GM12878 (cell line): ENCODE results near the gene RHEX. TPM values are rescaled to one million over a fixed set of nuclear protein-coding genes. Genes with fewer than 3 reads are reported as not detected.
A peak's percentile ranks its signal among the peaks of the same experiment; 100 is the strongest.

Experiments
- ASH2L ChIP-seq: fragments of 300-600, 200-600 bp; sonication (generic); IDR thresholded peaks from 2 replicates; pipeline ENCODE4 v1.6.1; 2017; ENCODE audit warnings: low read depth, mild to moderate bottlenecking, borderline replicate concordance
- BACH1 ChIP-seq: fragments of 450-650 bp; IDR thresholded peaks from 2 replicates; pipeline ENCODE4 v1.6.1; 2017; ENCODE audit warnings: mild to moderate bottlenecking, borderline replicate concordance
- BHLHE40 ChIP-seq, 2 experiments: fragments of 450-650 bp in 1 of 2; IDR thresholded peaks; 2 replicates each; pipeline ENCODE4 v1.6.1; 2011 to 2017; ENCODE audit warnings: low read depth in 2 of 2, borderline replicate concordance in 1 of 2, improper control_type of control experiment in 1 of 2, low read length in 1 of 2, mild to moderate bottlenecking in 1 of 2
- BRCA1 ChIP-seq: IDR thresholded peaks from 2 replicates; pipeline ENCODE4 v1.6.1; 2011; ENCODE audit warnings: low read depth, low read length, improper control_type of control experiment
- CBX3 ChIP-seq: fragments of 200-600 bp; sonication (generic); IDR thresholded peaks from 2 replicates; pipeline ENCODE4 v1.6.1; 2016; ENCODE audit warnings: low read depth, borderline replicate concordance
- FOXM1 ChIP-seq: IDR thresholded peaks from 2 replicates; pipeline ENCODE4 v1.6.1; 2012; ENCODE audit warnings: low read depth, mild to moderate bottlenecking, inconsistent platforms, low read length, moderate library complexity
- GATAD2B ChIP-seq: fragments of 450-650 bp; conservative IDR thresholded peaks from 2 replicates; pipeline ENCODE4 v1.6.1; 2017; ENCODE audit warnings: low read depth, mild to moderate bottlenecking, moderate library complexity
- IKZF1 ChIP-seq: fragments of 450-650 bp; conservative IDR thresholded peaks from 2 replicates; pipeline ENCODE4 v1.6.1; 2017; ENCODE audit warnings: antibody characterized with exemption, mild to moderate bottlenecking
- JUNB ChIP-seq: IDR thresholded peaks from 2 replicates; pipeline ENCODE4 v1.6.1; 2016; ENCODE audit warnings: antibody characterized with exemption, mild to moderate bottlenecking
- KLF5 ChIP-seq: fragments of 450-650 bp; IDR thresholded peaks from 2 replicates; pipeline ENCODE4 v1.6.1; 2014; ENCODE audit warnings: mild to moderate bottlenecking; ENCODE audit not compliant: partially characterized antibody
- NFYA ChIP-seq: IDR thresholded peaks from 2 replicates; pipeline ENCODE4 v1.6.1; 2011; ENCODE audit warnings: low read depth, mild to moderate bottlenecking, low read length, improper control_type of control experiment, borderline replicate concordance
- NR2C2 ChIP-seq: IDR thresholded peaks from 2 replicates; pipeline ENCODE4 v1.6.1; 2011; ENCODE audit warnings: borderline replicate concordance, low read depth; ENCODE audit not compliant: control insufficient read depth, insufficient read length
- NRF1 ChIP-seq: conservative IDR thresholded peaks from 2 replicates; pipeline ENCODE4 v1.6.1; 2011; ENCODE audit warnings: mild to moderate bottlenecking, low read depth, low read length, improper control_type of control experiment
- PAX8 ChIP-seq: fragments of 450-650 bp; IDR thresholded peaks from 2 replicates; pipeline ENCODE4 v1.6.1; 2017; ENCODE audit warnings: mild to moderate bottlenecking, moderate library complexity
- PKNOX1 ChIP-seq: fragments of 450-650 bp; IDR thresholded peaks from 2 replicates; pipeline ENCODE4 v1.6.1; 2016; ENCODE audit warnings: mild to moderate bottlenecking
- POLR2A ChIP-seq: IDR thresholded peaks from 2 replicates; pipeline ENCODE4 v1.6.1; 2011; ENCODE audit warnings: low read depth, mild to moderate bottlenecking, low read length
- RAD21 ChIP-seq: IDR thresholded peaks from 2 replicates; pipeline ENCODE4 v1.6.1; 2011; ENCODE audit warnings: mild to moderate bottlenecking, low read depth, low read length, moderate library complexity; ENCODE audit not compliant: insufficient read depth
- SMAD1 ChIP-seq: fragments of 450-650 bp; IDR thresholded peaks from 2 replicates; pipeline ENCODE4 v1.6.1; 2018; ENCODE audit warnings: mild to moderate bottlenecking, low read depth; ENCODE audit not compliant: partially characterized antibody
- SMC3 ChIP-seq: IDR thresholded peaks from 2 replicates; pipeline ENCODE4 v1.6.1; 2011; ENCODE audit warnings: low read length, improper control_type of control experiment, borderline replicate concordance
- SP1 ChIP-seq: IDR thresholded peaks from one replicate; pipeline ENCODE4 v1.6.1; 2011; ENCODE audit warnings: low read depth, low read length
- SREBF2 ChIP-seq: IDR thresholded peaks from 2 replicates; pipeline ENCODE4 v1.6.1; 2012; ENCODE audit warnings: mild to moderate bottlenecking, low read length
- TCF12 ChIP-seq: IDR thresholded peaks from 2 replicates; pipeline ENCODE4 v1.6.1; 2011; ENCODE audit warnings: low read depth, mild to moderate bottlenecking, low read length
- WRNIP1 ChIP-seq: IDR thresholded peaks from 2 replicates; pipeline ENCODE4 v1.6.1; 2011; ENCODE audit warnings: low read depth, low read length, improper control_type of control experiment, borderline replicate concordance
- ZBTB40 ChIP-seq: fragments of 450-650 bp; IDR thresholded peaks from 2 replicates; pipeline ENCODE4 v1.6.1; 2016; ENCODE audit warnings: mild to moderate bottlenecking, moderate library complexity, borderline replicate concordance
- ZNF687 ChIP-seq: fragments of 450-650 bp; IDR thresholded peaks from 2 replicates; pipeline ENCODE4 v1.6.1; 2017; ENCODE audit warnings: mild to moderate bottlenecking, moderate library complexity
- polyA plus RNA-seq, 11 experiments: library from polyadenylated mRNA; depleted of rRNA in 4 of 11; unstranded in 6 of 11; stranded (reverse) in 5 of 11; fragments of >200 nt; fragmentation: Nextera tagmentation in 4 of 11; fragmentation: Illumina TruSeq in 1 of 11; extraction: Ambion mirVana in 4 of 11; extraction: Trizol in 1 of 11; gene quantifications; 1 replicate in 1 of 11; 2 replicates in 10 of 11; pipeline versions ENCODE4 v1.2.1 to v1.2.3, GENCODE V29; 2011 to 2016; ENCODE audit warnings: inconsistent platforms in 2 of 11, missing spikeins in 2 of 11, low read depth in 1 of 11
- total RNA-seq, 4 experiments: library from RNA; depleted of rRNA in 3 of 4; stranded (reverse); fragments of >200 nt in 3 of 4; fragmentation: Illumina TruSeq in 1 of 4; extraction: Trizol in 1 of 4; gene quantifications; 2 replicates each; pipeline versions ENCODE4 v1.2.1 to v1.2.3, GENCODE V29; 2013 to 2021

The RHEX gene
- total and polyA plus RNA-seq, 10 of the 15 experiments (the other 5 are each of a cell fraction or from before 2014, with no cell fraction given), result 2.4 to 11.4 (median 5.7) TPM

DNA sequence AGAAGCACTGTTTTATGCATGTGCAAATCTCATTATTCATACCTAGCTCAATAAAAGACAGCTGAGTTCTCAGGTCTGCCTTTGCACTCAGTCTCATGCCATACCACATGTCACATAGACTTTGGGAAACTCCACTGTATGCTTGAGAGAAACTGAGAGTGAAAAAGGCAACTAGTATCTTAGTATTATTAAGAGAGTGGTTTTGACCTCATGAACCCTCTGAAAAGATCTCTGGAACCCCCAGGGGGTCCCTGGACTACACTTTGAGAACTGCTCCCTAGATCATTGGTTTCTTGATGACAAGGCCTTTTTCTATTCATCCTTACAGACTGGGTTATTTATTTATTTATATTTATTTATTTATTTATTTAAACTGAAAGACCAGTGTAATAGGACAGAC lies 3.7 kb upstream of the RHEX start (continued):
- TF ChIP-seq SP1, result peak; percentile 43
- TF ChIP-seq TCF12, result 0 out of 2 replicates have a peak, but pooled peaks have one; percentile 48
- TF ChIP-seq IKZF1, result peak; percentile 56
- TF ChIP-seq POLR2A, result no peak
- no peak for TF ChIP-seq ASH2L
- no peak for TF ChIP-seq NFYA
- peak; percentile 70 for TF ChIP-seq PKNOX1
- TF ChIP-seq FOXM1, result peak; percentile 92
- no peak for TF ChIP-seq SMC3
- no peak for TF ChIP-seq PAX8
- TF ChIP-seq SREBF2, result no peak
- no peak for TF ChIP-seq RAD21
- TF ChIP-seq SMAD1, result no peak
- TF ChIP-seq NR2C2, result no peak
- no peak for TF ChIP-seq BRCA1
- no peak for TF ChIP-seq NRF1
- TF ChIP-seq ZBTB40, result no peak
- no peak for TF ChIP-seq GATAD2B
- no peak for TF ChIP-seq BACH1
- TF ChIP-seq WRNIP1, result no peak
- no peak for TF ChIP-seq CBX3
- TF ChIP-seq BHLHE40 (IDR thresholded peaks at IDR 0.05; ENCODE audit: borderline replicate concordance in 1 of 2, low read depth in 2 of 2, low read length in 1 of 2), result peak; percentile 85 to 89
- no peak for TF ChIP-seq ZNF687
- TF ChIP-seq KLF5, result no peak
- peak; percentile 82 for TF ChIP-seq JUNB
